Heart left ventricle (tissue), 16 donors: ENCODE measurements around the gene SELENOK. TPM values are rescaled to one million over a fixed set of nuclear protein-coding genes. Genes with fewer than 3 reads are reported as not detected.
A peak's percentile ranks its signal among the peaks of the same experiment; 100 is the strongest.

Source experiments
- ATAC-seq, 4 donors: fragments of 200-7000 bp; cut with Tn5 transposase; one replicate each; pipeline ENCODE4 v1.9.1; 2020 to 2022; ENCODE audit warnings: moderate library complexity in 4 of 4, mild to moderate bottlenecking in 3 of 4, moderate number of reproducible peaks in 1 of 4
- DNase-seq, 5 donors: peaks; one replicate each; pipeline ENCODE4 v3.0.0-alpha.2; 2020
- H3K27ac ChIP-seq, 12 donors: fragments of 200-600 bp; sonication (generic) in 4 of 12; one replicate each; pipeline versions ENCODE4 v1.5.0 to v1.8.0; 2016 to 2022; ENCODE audit warnings: mild to moderate bottlenecking in 2 of 12
- H3K27me3 ChIP-seq, 9 donors: fragments of 200-600 bp; sonication (generic) in 2 of 9; one replicate each; pipeline versions ENCODE4 v1.5.1 to v1.8.0; 2016 to 2022; ENCODE audit warnings: mild to moderate bottlenecking in 3 of 9
- H3K36me3 ChIP-seq, 9 donors: fragments of 200-600 bp; sonication (generic) in 2 of 9; one replicate each; pipeline versions ENCODE4 v1.5.0 to v1.8.0; 2018 to 2022; ENCODE audit warnings: mild to moderate bottlenecking in 2 of 9
- H3K4me1 ChIP-seq, 12 donors: fragments of 200-600 bp; sonication (generic) in 4 of 12; one replicate each; pipeline versions ENCODE4 v1.5.0 to v1.8.0; 2016 to 2022; ENCODE audit warnings: mild to moderate bottlenecking in 3 of 12
- H3K4me3 ChIP-seq, 12 donors: fragments of 200-600 bp; sonication (generic) in 4 of 12; one replicate each; pipeline versions ENCODE4 v1.5.0 to v1.8.0; 2017 to 2022; ENCODE audit warnings: mild to moderate bottlenecking in 9 of 12, moderate library complexity in 4 of 12
- H3K9me3 ChIP-seq, 12 donors: fragments of 200-600 bp; sonication (generic) in 4 of 12; one replicate each; pipeline versions ENCODE4 v1.5.0 to v1.8.0; 2016 to 2022; ENCODE audit warnings: mild to moderate bottlenecking in 1 of 12
- POLR2A ChIP-seq, 2 donors: fragments of 450-650 bp; IDR thresholded peaks; one replicate each; pipeline ENCODE4 v1.6.1; 2017; ENCODE audit warnings: antibody characterized with exemption in 2 of 2, mild to moderate bottlenecking in 2 of 2, moderate library complexity in 2 of 2
- WGBS, 4 donors: extraction: QIAGEN DNeasy Blood & Tissue Kit in 2 of 4; methylation state at CpG; one replicate each; pipeline versions ENCODE4 v1.1.5 to v1.1.7; 2013 to 2018; 5-methylcytosine and 5-hydroxymethylcytosine counted together
- intact Hi-C, 10 donors: fragments of 100-400 bp; cut with DNase I; formaldehyde crosslinking; loops; one replicate each; pipeline versions ENCODE4 v1.11.1 to v1.14.2; 2022
- long read RNA-seq, 3 donors: library from polyadenylated mRNA; unstranded; transcript quantifications; one replicate each; pipeline ENCODE4 v2.0.0, GENCODE V29; 2020 to 2021
- polyA plus RNA-seq, 2 donors: library from polyadenylated mRNA; stranded (reverse); fragments of 200-250 nt; gene quantifications; one replicate each; pipeline ENCODE4 v1.2.3, GENCODE V29; 2013
- total RNA-seq, 9 donors: library from RNA; depleted of rRNA in 2 of 9; stranded (reverse); fragments of >200 nt in 2 of 9; fragmentation: NEBNext Ultra II Directional in 3 of 9; extraction: Animal tissue kit (Norgen Biotek cat#: 25700) in 3 of 9; gene quantifications; one replicate each; pipeline versions ENCODE4 v1.1.0 to v1.2.4, GENCODE V29; 2016 to 2023
- TF ChIP-seq, protein P1 (sequence below), 12 donors: fragments of 200-600 bp; sonication (generic) in 4 of 12; IDR thresholded peaks; one replicate each; pipeline versions ENCODE4 v1.5.0 to v1.8.0; 2018 to 2022; ENCODE audit warnings: antibody characterized with exemption in 12 of 12, mild to moderate bottlenecking in 5 of 12
- donor health status: ischemic (EF 13 %, LVEDD 7.1; RV severe dilation, severe dysfunction).
- donor health status: healthy with polysubstance abuse.
- donor health status: DM: no; HTN: yes; CAD: no.
- donor health status: DM: no; HTN: no; CAD: no.
- donor health status: ischemic (EF 25% LVEDD 6.9; RV normal size, moderate dysfunction).
- donor health status: ischemic (EF 25% LVEDD 5.7; RV mildly dilated, moderate dysfunction).
- donor health status: healthy.
- donor health status: DM: yes; HTN: yes; CAD: no.
- donor health status: ischemic (EF 35%, LVEDD 5.7; RV mildly dilated, moderate dysfunction).
- donor health status: nonischemic (EF 11% LVEDD 7.7; RV severe dilation, severe dysfunction).
- donor health status: DM: yes; HTN: yes; CAD: no.
- donor health status: PGD.
- donor health status: ischemic (EF 29% LVEDD 5.4; RV normal size, mild dysfunction).
- donor health status: nonischemic (EF 23%, LVEDD 6.1; RV moderate dilation, normal function).

The SELENOK gene
- 100 to 1,000 TPM in 4 of 9 donors, 10 to 100 TPM in 5; 65.7 to 173 (median 81.5) TPM for total RNA-seq
- polyA plus RNA-seq = 100 to 1,000 TPM; 194 to 242 TPM
- long read RNA-seq, donor 1, transcript SELENOK-204 (5 exons, 1,633 nt) = major isoform, 91 of 115 reads
- long read RNA-seq, donor 1, partial matches to known transcripts = 19 of 115 reads
- long read RNA-seq, donor 1, other reads (novel, unspliced or antisense) = 5 of 115 reads
- long read RNA-seq, donor 2, transcript SELENOK-204 (5 exons, 1,633 nt) = major isoform, 180 of 201 reads
- long read RNA-seq, donor 2, partial matches to known transcripts = 16 of 201 reads
- long read RNA-seq, donor 2, other reads (novel, unspliced or antisense) = 5 of 201 reads
- long read RNA-seq, donor 3, transcript SELENOK-204 (5 exons, 1,633 nt) = major isoform, 113 of 152 reads
- long read RNA-seq, donor 3, partial matches to known transcripts = 36 of 152 reads
- long read RNA-seq, donor 3, other reads (novel, unspliced or antisense) = 2 of 152 reads

DNA sequence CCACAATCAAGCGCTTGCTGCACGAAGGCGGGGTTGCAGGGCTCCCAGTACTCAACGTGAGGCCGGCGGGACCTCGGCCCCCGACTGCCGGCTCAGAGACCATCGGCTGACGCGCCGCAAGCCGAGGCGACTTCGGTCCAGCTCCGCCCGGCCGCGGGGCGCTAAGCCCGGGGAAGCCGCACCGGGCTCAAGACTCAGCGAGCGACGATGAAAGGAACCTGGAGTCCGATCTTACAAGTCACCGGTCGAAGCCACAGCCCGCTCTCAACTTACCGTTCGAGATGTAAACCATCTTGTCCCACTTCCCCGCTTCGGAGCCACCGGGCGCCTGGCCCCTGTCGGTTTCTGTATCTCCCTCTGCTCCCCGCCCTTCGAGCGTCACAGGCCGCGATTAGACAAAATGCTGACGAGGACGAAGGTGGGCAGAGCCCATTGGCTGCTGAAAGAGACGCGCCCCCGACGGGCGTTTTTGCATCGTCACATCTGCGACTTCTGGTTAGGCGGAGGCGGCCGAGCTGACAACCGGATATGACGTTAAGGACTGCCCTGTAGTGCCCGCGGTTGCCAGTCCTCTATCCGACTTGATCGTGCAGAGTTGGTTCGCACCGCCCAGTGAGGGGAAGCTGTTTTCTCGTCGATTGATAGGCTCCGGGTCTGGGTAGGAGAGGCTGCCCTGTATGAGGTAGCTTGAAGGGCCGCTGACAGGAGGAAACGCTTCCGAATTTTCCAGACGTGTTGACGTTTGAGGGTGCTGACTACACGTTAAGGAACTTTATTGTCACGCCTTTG lies at the start of gene SELENOK:
TSS of gene SELENOK (minus strand) at position 363 of the 789 bp plus-strand sequence.
- DNase-seq (peak; percentile 98 to 99 (median 99)), ATAC-seq (peak; percentile 98 to 99 (median 98))
- intact Hi-C loops = loop anchor here in 2 of 10 donors (5.0 kb wide), 1 partner anchor 544 kb away; the partner anchor contains the start of gene DCP1A (in 2 of the 2)
- Histone ChIP-seq H3K27me3 (peaks cover 0 to 18% (median 0%) of the 10 kb centered on the region in 9 donors), H3K4me1 (peaks cover 0 to 36% (median 26%) of the 10 kb centered on the region in 12 donors), H3K4me3 (peak within 1 kb of the TSS; percentile 70 to 97 (median 86)), H3K36me3 (peaks cover 0 to 18% (median 15%) of the 10 kb centered on the region in 9 donors), H3K9me3 (no peaks in the 10 kb centered on the region), H3K27ac (peak within 1 kb of the TSS; percentile 81 to 99 (median 92))
- 0% methylated on average over 34 to 73 of the region's 73 CpGs for WGBS, 4 donors
- TF ChIP-seq, protein P1, sequence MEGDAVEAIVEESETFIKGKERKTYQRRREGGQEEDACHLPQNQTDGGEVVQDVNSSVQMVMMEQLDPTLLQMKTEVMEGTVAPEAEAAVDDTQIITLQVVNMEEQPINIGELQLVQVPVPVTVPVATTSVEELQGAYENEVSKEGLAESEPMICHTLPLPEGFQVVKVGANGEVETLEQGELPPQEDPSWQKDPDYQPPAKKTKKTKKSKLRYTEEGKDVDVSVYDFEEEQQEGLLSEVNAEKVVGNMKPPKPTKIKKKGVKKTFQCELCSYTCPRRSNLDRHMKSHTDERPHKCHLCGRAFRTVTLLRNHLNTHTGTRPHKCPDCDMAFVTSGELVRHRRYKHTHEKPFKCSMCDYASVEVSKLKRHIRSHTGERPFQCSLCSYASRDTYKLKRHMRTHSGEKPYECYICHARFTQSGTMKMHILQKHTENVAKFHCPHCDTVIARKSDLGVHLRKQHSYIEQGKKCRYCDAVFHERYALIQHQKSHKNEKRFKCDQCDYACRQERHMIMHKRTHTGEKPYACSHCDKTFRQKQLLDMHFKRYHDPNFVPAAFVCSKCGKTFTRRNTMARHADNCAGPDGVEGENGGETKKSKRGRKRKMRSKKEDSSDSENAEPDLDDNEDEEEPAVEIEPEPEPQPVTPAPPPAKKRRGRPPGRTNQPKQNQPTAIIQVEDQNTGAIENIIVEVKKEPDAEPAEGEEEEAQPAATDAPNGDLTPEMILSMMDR (IDR thresholded peaks at IDR 0.05) = no peak
- peak; percentile 95 for TF ChIP-seq POLR2A (IDR thresholded peaks at IDR 0.05)

DNA sequence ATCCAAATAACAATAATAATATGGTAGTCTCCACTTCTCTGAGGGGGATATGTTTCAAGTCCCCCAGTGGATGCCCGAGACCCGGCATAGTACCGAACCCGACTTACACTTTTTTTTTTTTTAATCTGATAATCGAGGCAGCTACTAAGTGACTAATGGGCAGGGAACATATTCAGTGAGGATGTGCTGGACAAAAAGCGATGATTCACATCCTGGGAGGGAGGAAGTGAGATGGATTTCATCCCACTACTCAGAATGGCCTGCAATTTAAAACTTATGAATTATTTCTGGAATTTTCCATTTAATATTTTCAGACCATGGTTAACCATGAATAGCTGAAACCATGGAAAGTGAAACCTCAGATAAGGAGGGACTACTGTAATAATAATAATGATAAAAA lies 49.5 kb upstream of the SELENOK start:
- no peak overlapping the region for H3K27ac ChIP-seq
- H3K9me3 ChIP-seq = peaks cover 0 to 11% (median 0%) of the 10 kb centered on the region in 12 donors
- no peak for DNase-seq
- 50 to 60% (median 56%) methylated on average over 6 of the region's 6 CpGs for WGBS, 4 donors
- ATAC-seq = no peak
- no peaks in the 10 kb centered on the region for H3K4me1 ChIP-seq
- no peak overlapping the region for H3K4me3 ChIP-seq
- no peaks in the 10 kb centered on the region for H3K36me3 ChIP-seq
- intact Hi-C loops = loop anchor here in 6 of 10 donors (5.0 to 10.0 kb wide), 8 partner anchors 134 to 1244 kb away; partner anchors contain the start of gene CACNA2D3 (in 3 of the 6)
- TF ChIP-seq, protein P1 (IDR thresholded peaks at IDR 0.05) = no peak
- TF ChIP-seq POLR2A (IDR thresholded peaks at IDR 0.05) = no peak
- peaks cover 0 to 30% (median 0%) of the 10 kb centered on the region in 9 donors for H3K27me3 ChIP-seq

DNA sequence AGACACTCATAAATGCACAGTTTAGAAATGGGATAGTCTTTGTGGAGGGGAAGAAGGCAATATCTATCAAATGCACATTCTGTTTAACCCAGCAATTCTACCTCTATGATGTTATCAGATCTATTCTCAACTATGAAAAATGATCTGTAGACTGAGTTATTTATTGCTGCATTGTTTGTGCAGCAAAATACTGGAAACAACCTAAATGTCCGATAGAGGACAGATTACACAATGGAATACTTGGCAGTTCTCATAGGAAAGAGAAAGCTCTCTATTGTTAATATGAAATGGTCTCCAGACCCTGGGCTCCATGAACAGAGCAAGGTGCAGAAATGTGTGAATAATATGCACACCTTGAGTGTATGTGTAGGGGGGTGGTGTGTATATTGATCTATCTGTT lies 49.0 kb upstream of the SELENOK start:
- intact Hi-C loops = loop anchor here in 6 of 10 donors (5.0 to 10.0 kb wide), 8 partner anchors 134 to 1244 kb away; partner anchors contain the start of gene CACNA2D3 (in 3 of the 6)
- ATAC-seq (no peak), DNase-seq (no peak)
- no peaks in the 10 kb centered on the region for H3K36me3 ChIP-seq
- peaks cover 0 to 8% (median 2%) of the 10 kb centered on the region in 12 donors for H3K9me3 ChIP-seq
- no peak overlapping the region for H3K27ac ChIP-seq
- peaks cover 0 to 35% (median 0%) of the 10 kb centered on the region in 9 donors for H3K27me3 ChIP-seq
- 39 to 52% (median 46%) methylated on average over 1 of the region's 1 CpG for WGBS, 4 donors
- H3K4me3 ChIP-seq = no peak overlapping the region
- H3K4me1 ChIP-seq = no peaks in the 10 kb centered on the region
- TF ChIP-seq POLR2A (IDR thresholded peaks at IDR 0.05) = no peak
- TF ChIP-seq, protein P1 (IDR thresholded peaks at IDR 0.05) = no peak
